Measurements from ENCODE around the gene PAX3. TPM values are rescaled to one million over a fixed set of nuclear protein-coding genes. Genes with fewer than 3 reads are reported as not detected.

Gene PAX3
- total RNA-seq, 3 donors from 2014 or later = 0.29 to 2.9 (median 2.3) TPM

DNA sequence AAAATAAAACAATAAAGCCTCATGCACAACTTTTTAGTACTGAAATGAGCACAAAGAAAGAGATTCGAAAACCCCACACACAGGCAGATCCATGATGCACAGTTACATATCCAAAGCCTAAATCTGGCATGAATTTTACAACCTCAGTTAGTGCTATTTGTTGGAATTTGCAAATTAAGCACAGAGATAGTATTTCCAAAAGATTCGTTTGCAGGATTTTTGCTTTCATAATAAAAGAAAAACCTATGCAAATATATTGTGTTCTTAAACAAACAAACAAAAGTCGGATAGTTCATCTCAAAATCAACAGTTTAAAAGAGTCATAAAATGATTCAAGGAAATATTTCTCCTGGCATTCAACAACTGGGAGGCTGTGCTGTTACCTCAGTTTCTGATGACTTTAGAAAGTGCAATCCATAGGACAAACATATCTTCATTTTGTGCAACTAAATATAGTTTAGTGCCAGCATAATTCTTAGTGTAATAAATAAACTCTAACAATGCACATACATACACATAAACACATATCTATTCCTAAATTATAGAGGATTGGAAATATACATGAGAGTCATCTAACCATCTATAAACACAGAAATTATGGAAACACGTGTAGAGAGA is 10.8 kb downstream of the PAX3 start:
- no peak for DNase-seq (ENCODE audit: low spot score in 2 of 2)
- Histone ChIP-seq H3K27ac (no peak overlapping the region), H3K36me3 (no peaks in the 10 kb centered on the region), H3K27me3 (peaks cover 0 to 91% of the 10 kb centered on the region in 2 donors), H3K4me1 (no peaks in the 10 kb centered on the region), H3K4me3 (no peak overlapping the region), H3K9me3 (no peaks in the 10 kb centered on the region)
- intact Hi-C loops (cut with DNase I; ENCODE audit: low total_unique reads) = no loop called here
- TF ChIP-seq POLR2AphosphoS5 (IDR thresholded peaks at IDR 0.05) (no peak), POLR2A (IDR thresholded peaks at IDR 0.05) (no peak)
- TF ChIP-seq, protein P1, sequence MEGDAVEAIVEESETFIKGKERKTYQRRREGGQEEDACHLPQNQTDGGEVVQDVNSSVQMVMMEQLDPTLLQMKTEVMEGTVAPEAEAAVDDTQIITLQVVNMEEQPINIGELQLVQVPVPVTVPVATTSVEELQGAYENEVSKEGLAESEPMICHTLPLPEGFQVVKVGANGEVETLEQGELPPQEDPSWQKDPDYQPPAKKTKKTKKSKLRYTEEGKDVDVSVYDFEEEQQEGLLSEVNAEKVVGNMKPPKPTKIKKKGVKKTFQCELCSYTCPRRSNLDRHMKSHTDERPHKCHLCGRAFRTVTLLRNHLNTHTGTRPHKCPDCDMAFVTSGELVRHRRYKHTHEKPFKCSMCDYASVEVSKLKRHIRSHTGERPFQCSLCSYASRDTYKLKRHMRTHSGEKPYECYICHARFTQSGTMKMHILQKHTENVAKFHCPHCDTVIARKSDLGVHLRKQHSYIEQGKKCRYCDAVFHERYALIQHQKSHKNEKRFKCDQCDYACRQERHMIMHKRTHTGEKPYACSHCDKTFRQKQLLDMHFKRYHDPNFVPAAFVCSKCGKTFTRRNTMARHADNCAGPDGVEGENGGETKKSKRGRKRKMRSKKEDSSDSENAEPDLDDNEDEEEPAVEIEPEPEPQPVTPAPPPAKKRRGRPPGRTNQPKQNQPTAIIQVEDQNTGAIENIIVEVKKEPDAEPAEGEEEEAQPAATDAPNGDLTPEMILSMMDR (IDR thresholded peaks at IDR 0.05) = no peak

- H3K27me3 ChIP-seq = peaks cover 0 to 57% of the 10 kb centered on the region in 2 donors
- no peak overlapping the region for H3K27ac ChIP-seq
- no peak for DNase-seq (ENCODE audit: low spot score in 2 of 2)
- no peak overlapping the region for H3K4me3 ChIP-seq
- no peaks in the 10 kb centered on the region for H3K4me1 ChIP-seq
- TF ChIP-seq, protein P1 (IDR thresholded peaks at IDR 0.05) = no peak
- no peak for TF ChIP-seq POLR2AphosphoS5 (IDR thresholded peaks at IDR 0.05)
- no peak for TF ChIP-seq POLR2A (IDR thresholded peaks at IDR 0.05)
- H3K36me3 ChIP-seq = no peaks in the 10 kb centered on the region
- no peaks in the 10 kb centered on the region for H3K9me3 ChIP-seq
- intact Hi-C loops (cut with DNase I; ENCODE audit: low total_unique reads) = no loop called here
These were observed 14.3 kb downstream of the PAX3 start for GRCh38 chr2:222284466-222284865.

DNA sequence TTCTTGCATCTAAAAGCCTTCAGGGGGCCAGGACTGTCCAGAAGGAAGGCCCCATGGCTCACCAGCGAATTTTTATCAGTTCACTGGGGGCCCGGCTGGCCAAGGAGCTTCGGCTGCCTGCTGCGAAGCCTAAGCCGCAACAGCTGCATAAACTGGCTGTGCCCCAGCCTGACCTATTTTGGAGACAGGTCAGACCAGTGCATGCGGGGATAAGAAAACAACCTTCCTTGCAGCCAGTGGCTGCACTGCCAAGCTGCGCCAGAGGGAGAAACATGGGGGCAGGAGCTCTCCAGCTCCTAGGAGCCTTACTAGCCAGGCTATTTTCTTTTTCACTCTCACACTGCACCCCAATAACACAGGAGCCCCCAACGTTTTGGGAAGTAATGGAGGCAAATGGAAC is 15.2 kb downstream of the PAX3 start:
- no peak overlapping the region for H3K27ac ChIP-seq
- H3K4me1 ChIP-seq = no peaks in the 10 kb centered on the region
- H3K4me3 ChIP-seq = no peak overlapping the region
- TF ChIP-seq POLR2AphosphoS5 (IDR thresholded peaks at IDR 0.05) (no peak), POLR2A (IDR thresholded peaks at IDR 0.05) (no peak)
- TF ChIP-seq, protein P1 (IDR thresholded peaks at IDR 0.05) = no peak
- H3K36me3 ChIP-seq = no peaks in the 10 kb centered on the region
- peaks cover 0 to 53% of the 10 kb centered on the region in 2 donors for H3K27me3 ChIP-seq
- H3K9me3 ChIP-seq = no peaks in the 10 kb centered on the region
- intact Hi-C loops (cut with DNase I; ENCODE audit: low total_unique reads) = no loop called here
- DNase-seq (ENCODE audit: low spot score in 2 of 2) = no peak

- H3K4me1 ChIP-seq = no peaks in the 10 kb centered on the region
- H3K27ac ChIP-seq = no peak overlapping the region
- TF ChIP-seq, protein P1 (IDR thresholded peaks at IDR 0.05) = no peak
- TF ChIP-seq POLR2AphosphoS5 (IDR thresholded peaks at IDR 0.05) (no peak), POLR2A (IDR thresholded peaks at IDR 0.05) (no peak)
- intact Hi-C loops (cut with DNase I; ENCODE audit: low total_unique reads) = no loop called here
- no peak overlapping the region for H3K4me3 ChIP-seq
- H3K36me3 ChIP-seq = no peaks in the 10 kb centered on the region
- peaks cover 0 to 37% of the 10 kb centered on the region in 2 donors for H3K27me3 ChIP-seq
- no peak for DNase-seq (ENCODE audit: low spot score in 2 of 2)
- H3K9me3 ChIP-seq = no peaks in the 10 kb centered on the region
These were observed 17.3 kb downstream of the PAX3 start for GRCh38 chr2:222281506-222281905.

- Histone ChIP-seq H3K4me3 (no peak overlapping the region), H3K27me3 (peaks cover 0 to 34% of the 10 kb centered on the region in 2 donors), H3K36me3 (no peaks in the 10 kb centered on the region), H3K9me3 (no peaks in the 10 kb centered on the region), H3K27ac (no peak overlapping the region), H3K4me1 (no peaks in the 10 kb centered on the region)
- intact Hi-C loops (cut with DNase I; ENCODE audit: low total_unique reads) = no loop called here
- no peak for TF ChIP-seq POLR2A (IDR thresholded peaks at IDR 0.05)
- no peak for TF ChIP-seq POLR2AphosphoS5 (IDR thresholded peaks at IDR 0.05)
- TF ChIP-seq, protein P1 (IDR thresholded peaks at IDR 0.05) = no peak
- DNase-seq (ENCODE audit: low spot score in 2 of 2) = no peak
These were observed 18.0 kb downstream of the PAX3 start for GRCh38 chr2:222280795-222281194.

Data from breast epithelium (tissue), 4 donors.